HCT116 (cell line): ENCODE data around the gene IL1RL1. TPM values are rescaled to one million over a fixed set of nuclear protein-coding genes. Genes with fewer than 3 reads are reported as not detected.

Source experiments
- ATAC-seq: fragments of 200-7000 bp; cut with Tn5 transposase; 2 replicates; pipeline ENCODE4 v1.9.1; 2020; ENCODE audit warnings: mild to moderate bottlenecking, moderate library complexity
- BruUV-seq: library from RNA; stranded (reverse); fragments of 400-500 nt; replicated peaks from 2 replicates; lab custom pipeline; 2021; lab: Mats Ljungman, UMichigan
- CTCF ChIA-PET: fragments of 300-600 bp; sonication (Branson Sonifier 250); formaldehyde crosslinking; loops from one replicate; lab custom pipeline; 2021; ENCODE audit warnings: antibody characterized with exemption; lab: Charles Lee
- POLR2A ChIA-PET: fragments of 300-600, 350-600 bp; sonication (Branson Sonifier 250); formaldehyde crosslinking; loops from one replicate; lab custom pipeline; 2021; ENCODE audit warnings: antibody characterized with exemption; lab: Charles Lee
- RAD21 ChIA-PET, 2 experiments: fragments of 300-600 bp; sonication (Branson Sonifier 250); formaldehyde crosslinking; loops; one replicate each; lab custom pipeline; 2023; ENCODE audit warnings: low total read pairs in 2 of 2; ENCODE audit not compliant: uncharacterized antibody in 2 of 2, unreplicated experiment in 2 of 2, low non-redundant PET in 1 of 2; lab: Charles Lee
- DNase-seq: peaks from one replicate; pipeline ENCODE4 v3.0.0-alpha.2; 2010; ENCODE audit warnings: low read depth, low spot score
- H2AFZ ChIP-seq: fragments of 200-600 bp; shearing (Covaris generic), sonication (generic); 2 replicates; pipeline ENCODE4 v1.6.1; 2017; ENCODE audit warnings: low read depth, mixed run types, mixed read lengths, antibody characterized with exemption, low read length; ENCODE audit not compliant: poor library complexity, severe bottlenecking
- H3K27ac ChIP-seq: 2 replicates; pipeline ENCODE4 v1.5.1; 2012; ENCODE audit warnings: low read depth, low read length
- H3K27me3 ChIP-seq: fragments of 200-600 bp; sonication (generic); 2 replicates; pipeline ENCODE4 v1.6.1; 2016; ENCODE audit warnings: mixed run types, low read length, mixed read lengths; ENCODE audit not compliant: insufficient read depth
- H3K36me3 ChIP-seq, 2 experiments: fragments of 200-500 bp in 1 of 2; fragments of 200-600 bp in 1 of 2; sonication (Bioruptor generic) in 1 of 2; sonication (generic) in 1 of 2; 2 replicates each; pipeline versions ENCODE4 v1.5.1 to v1.6.1; 2014 to 2016; ENCODE audit warnings: low read length in 2 of 2, inconsistent platforms in 1 of 2, mixed read lengths in 1 of 2, mixed run types in 1 of 2; ENCODE audit not compliant: insufficient read depth in 2 of 2, control insufficient read depth in 1 of 2
- H3K4me1 ChIP-seq, 2 experiments: fragments of 200-600 bp in 1 of 2; sonication (generic) in 1 of 2; 2 replicates each; pipeline versions ENCODE4 v1.5.1 to v1.6.1; 2012 to 2017; ENCODE audit warnings: low read length in 2 of 2, inconsistent platforms in 1 of 2, mild to moderate bottlenecking in 1 of 2, mixed read lengths in 1 of 2, mixed run types in 1 of 2, moderate library complexity in 1 of 2; ENCODE audit not compliant: insufficient read depth in 2 of 2, control insufficient read depth in 1 of 2
- H3K4me2 ChIP-seq: fragments of 200-600 bp; sonication (generic); 2 replicates; pipeline ENCODE4 v1.6.1; 2017; ENCODE audit warnings: mixed run types, low read length, mixed read lengths
- H3K4me3 ChIP-seq, 2 experiments: fragments of 200-600 bp in 1 of 2; sonication (generic) in 1 of 2; replicated peaks in 1 of 2; 2 replicates each; pipeline ENCODE4 v1.5.1; 2011 to 2016; ENCODE audit warnings: low read length in 2 of 2, control low read depth in 1 of 2, low read depth in 1 of 2, mild to moderate bottlenecking in 1 of 2, mixed read lengths in 1 of 2, mixed run types in 1 of 2
- H3K79me2 ChIP-seq: fragments of 200-600 bp; sonication (generic); 2 replicates; pipeline ENCODE4 v1.6.1; 2017; ENCODE audit warnings: mild to moderate bottlenecking, mixed run types, low read length, moderate library complexity, mixed read lengths; ENCODE audit not compliant: insufficient read depth
- H3K9ac ChIP-seq: fragments of 200-600 bp; sonication (generic); 2 replicates; pipeline ENCODE4 v1.6.1; 2016; ENCODE audit warnings: low read length, mixed read lengths
- H3K9me2 ChIP-seq: fragments of 200-600 bp; sonication (generic), shearing (Covaris generic); 2 replicates; pipeline ENCODE4 v1.6.1; 2017; ENCODE audit warnings: mixed run types, mild to moderate bottlenecking, moderate library complexity; ENCODE audit not compliant: insufficient read depth
- H3K9me3 ChIP-seq, 2 experiments: fragments of 200-500 bp in 1 of 2; fragments of 200-600 bp in 1 of 2; sonication (Bioruptor generic) in 1 of 2; sonication (generic) in 1 of 2; 2 replicates each; pipeline ENCODE4 v1.6.1; 2014 to 2017; ENCODE audit warnings: low read length in 2 of 2, mixed read lengths in 2 of 2, inconsistent platforms in 1 of 2, low read depth in 1 of 2, mild to moderate bottlenecking in 1 of 2, mixed run types in 1 of 2, moderate library complexity in 1 of 2; ENCODE audit not compliant: control insufficient read depth in 1 of 2, insufficient read depth in 1 of 2
- H4K20me1 ChIP-seq: fragments of 200-600 bp; sonication (generic), shearing (Covaris generic); 2 replicates; pipeline ENCODE4 v1.6.1; 2017; ENCODE audit warnings: mixed run types, mild to moderate bottlenecking, moderate library complexity; ENCODE audit not compliant: insufficient read depth
- CEBPB ChIP-seq: IDR thresholded peaks from 2 replicates; pipeline ENCODE4 v1.6.1; 2012; ENCODE audit warnings: low read depth
- ELF1 ChIP-seq: IDR thresholded peaks from 2 replicates; pipeline ENCODE4 v1.6.1; 2012; ENCODE audit warnings: low read depth, borderline replicate concordance
- EZH2 ChIP-seq: fragments of 200-600 bp; sonication (generic); IDR thresholded peaks from 2 replicates; pipeline ENCODE4 v1.6.1; 2017; ENCODE audit warnings: antibody characterized with exemption, mixed run types
- MAX ChIP-seq: IDR thresholded peaks from 2 replicates; pipeline ENCODE4 v1.6.1; 2012
- POLR2A ChIP-seq: IDR thresholded peaks from 2 replicates; pipeline ENCODE4 v1.7.0; 2011; ENCODE audit warnings: borderline replicate concordance; ENCODE audit not compliant: insufficient read depth, insufficient read length; ENCODE audit errors: extremely low read depth
- POLR2AphosphoS5 ChIP-seq: IDR thresholded peaks from 2 replicates; pipeline ENCODE4 v1.6.1; 2011; ENCODE audit warnings: mild to moderate bottlenecking, low read depth, low read length, moderate library complexity
- REST ChIP-seq: IDR thresholded peaks from 2 replicates; pipeline ENCODE4 v1.6.1; 2012; ENCODE audit warnings: low read depth
- SP1 ChIP-seq: IDR thresholded peaks from 2 replicates; pipeline ENCODE4 v1.6.1; 2012; ENCODE audit warnings: low read depth
- YY1 ChIP-seq: IDR thresholded peaks from 2 replicates; pipeline ENCODE4 v1.6.1; 2011; ENCODE audit warnings: low read length, low read depth, moderate library complexity, mild to moderate bottlenecking; ENCODE audit not compliant: insufficient replicate concordance; ENCODE audit errors: extremely low read depth
- intact Hi-C: fragments of 100-400 bp; cut with micrococcal nuclease; formaldehyde crosslinking; loops from 2 replicates; pipeline ENCODE4 v1.10.0; 2022
- total RNA-seq: library from RNA; stranded (reverse); gene quantifications from one replicate; pipeline ENCODE4 v1.2.1, GENCODE V29; 2021; ENCODE audit not compliant: unreplicated experiment
- TF ChIP-seq, protein P1 (sequence below), 3 experiments: fragments of 200-600 bp in 1 of 3; sonication (generic) in 1 of 3; IDR thresholded peaks in 2 of 3; conservative IDR thresholded peaks in 1 of 3; 2 replicates each; pipeline ENCODE4 v1.5.1; 2012 to 2017; ENCODE audit warnings: low read depth in 2 of 3, low read length in 2 of 3, antibody characterized with exemption in 1 of 3, borderline replicate concordance in 1 of 3, control low read depth in 1 of 3, mild to moderate bottlenecking in 1 of 3, mixed read lengths in 1 of 3, mixed run types in 1 of 3, moderate library complexity in 1 of 3; ENCODE audit not compliant: insufficient read depth in 1 of 3

IL1RL1 gene
- total RNA-seq, 1 experiment from 2014 or later: not detected

- no peak for DNase-seq
- CTCF ChIA-PET: interaction anchor here (1.2 kb wide), 1 partner anchor 32 kb away, joined by 3 read pairs; no protein-coding TSS in a partner anchor
Measured at GRCh38 chr2:102271844-102272243, 39.5 kb upstream of the IL1RL1 start.

GRCh38 chr2:102273619-102274211, 37.6 kb upstream of the IL1RL1 start:
- intact Hi-C loops: no loop called here
- Histone ChIP-seq H3K36me3 (no peaks in the 10 kb centered on the region), H3K4me2 (no peak overlapping the region), H4K20me1 (no peaks in the 10 kb centered on the region), H2AFZ (no peak overlapping the region), H3K4me1 (no peaks in the 10 kb centered on the region), H3K9ac (no peak overlapping the region), H3K9me3 (no peaks in the 10 kb centered on the region), H3K79me2 (no peaks in the 10 kb centered on the region), H3K27ac (no peak overlapping the region), H3K9me2 (no peaks in the 10 kb centered on the region), H3K27me3 (peaks cover 4% of the 10 kb centered on the region), H3K4me3 (no peak overlapping the region)
- ChIA-PET RAD21 (no interaction called here), CTCF (no interaction called here), POLR2A (no interaction called here)
- ATAC-seq (no peak), DNase-seq (no peak)
- BruUV-seq: no TSS peak
- TF ChIP-seq REST (no peak), MAX (no peak), SP1 (no peak), CEBPB (no peak), EZH2 (no peak), POLR2A (no peak)
- TF ChIP-seq, protein P1, sequence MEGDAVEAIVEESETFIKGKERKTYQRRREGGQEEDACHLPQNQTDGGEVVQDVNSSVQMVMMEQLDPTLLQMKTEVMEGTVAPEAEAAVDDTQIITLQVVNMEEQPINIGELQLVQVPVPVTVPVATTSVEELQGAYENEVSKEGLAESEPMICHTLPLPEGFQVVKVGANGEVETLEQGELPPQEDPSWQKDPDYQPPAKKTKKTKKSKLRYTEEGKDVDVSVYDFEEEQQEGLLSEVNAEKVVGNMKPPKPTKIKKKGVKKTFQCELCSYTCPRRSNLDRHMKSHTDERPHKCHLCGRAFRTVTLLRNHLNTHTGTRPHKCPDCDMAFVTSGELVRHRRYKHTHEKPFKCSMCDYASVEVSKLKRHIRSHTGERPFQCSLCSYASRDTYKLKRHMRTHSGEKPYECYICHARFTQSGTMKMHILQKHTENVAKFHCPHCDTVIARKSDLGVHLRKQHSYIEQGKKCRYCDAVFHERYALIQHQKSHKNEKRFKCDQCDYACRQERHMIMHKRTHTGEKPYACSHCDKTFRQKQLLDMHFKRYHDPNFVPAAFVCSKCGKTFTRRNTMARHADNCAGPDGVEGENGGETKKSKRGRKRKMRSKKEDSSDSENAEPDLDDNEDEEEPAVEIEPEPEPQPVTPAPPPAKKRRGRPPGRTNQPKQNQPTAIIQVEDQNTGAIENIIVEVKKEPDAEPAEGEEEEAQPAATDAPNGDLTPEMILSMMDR (IDR thresholded peaks at IDR 0.05 in 2 of 3, conservative IDR thresholded peaks at IDR 0.05 in 1 of 3; ENCODE audit: borderline replicate concordance in 1 of 3, insufficient read depth in 1 of 3, low read depth in 2 of 3, low read length in 2 of 3): no peak

More at GRCh38 chr2:102271844-102272243, 39.5 kb upstream of the IL1RL1 start:
- Histone ChIP-seq H3K9me3 (no peaks in the 10 kb centered on the region), H3K4me2 (no peak overlapping the region), H3K79me2 (no peaks in the 10 kb centered on the region), H3K27ac (no peak overlapping the region), H3K4me1 (no peaks in the 10 kb centered on the region), H3K9ac (no peak overlapping the region), H3K4me3 (no peak overlapping the region), H3K27me3 (peaks cover 7% of the 10 kb centered on the region), H3K36me3 (no peaks in the 10 kb centered on the region), H4K20me1 (no peaks in the 10 kb centered on the region), H2AFZ (no peak overlapping the region), H3K9me2 (no peaks in the 10 kb centered on the region)
- no TSS peak for BruUV-seq
- TF ChIP-seq, protein P1 (IDR thresholded peaks at IDR 0.05 in 2 of 3, conservative IDR thresholded peaks at IDR 0.05 in 1 of 3; ENCODE audit: borderline replicate concordance in 1 of 3, insufficient read depth in 1 of 3, low read depth in 2 of 3, low read length in 2 of 3): no peak
- TF ChIP-seq EZH2 (no peak), POLR2AphosphoS5 (no peak), ELF1 (no peak), CEBPB (no peak), YY1 (no peak)
- intact Hi-C loops: no loop called here
- ChIA-PET RAD21 (no interaction called here), POLR2A (no interaction called here)
- no peak for ATAC-seq
